ENCODE measurements around the gene QRICH1.

- TF ChIP-seq CTCF (conservative IDR thresholded peaks at IDR 0.05) (no peak), ZFX (IDR thresholded peaks at IDR 0.05) (no peak)
Measured at GRCh38 chr3:49005303-49005680, 88.6 kb downstream of the QRICH1 start.

Data from C4-2B (cell line).